K562 (cell line): Measurements from ENCODE around the gene M6PR. TPM values are rescaled to one million over a fixed set of nuclear protein-coding genes. Genes with fewer than 3 reads are reported as not detected.
A peak's percentile ranks its signal among the peaks of the same experiment; 100 is the strongest.

Experiments used
- BDP1 ChIP-seq: IDR thresholded peaks from 3 replicates; pipeline ENCODE4 v1.6.1; 2011; ENCODE audit not compliant: insufficient read length, insufficient read depth
- CBFA2T3 ChIP-seq: fragments of 450-650 bp; IDR thresholded peaks from 2 replicates; pipeline ENCODE4 v1.6.1; 2017
- DMBX1 ChIP-seq: fragments of 250-450 bp; sonication (Bioruptor Pico); IDR thresholded peaks from 2 replicates; pipeline ENCODE4 v1.8.0; 2022; ENCODE audit warnings: inconsistent platforms, mild to moderate bottlenecking, moderate library complexity, borderline replicate concordance
- FOXA1 ChIP-seq: fragments of 450-650 bp; IDR thresholded peaks from 2 replicates; pipeline ENCODE4 v1.6.1; 2016; ENCODE audit warnings: mild to moderate bottlenecking, borderline replicate concordance
- MIER1 ChIP-seq: fragments of 450-650 bp; IDR thresholded peaks from 2 replicates; pipeline ENCODE4 v1.6.1; 2016; ENCODE audit warnings: antibody characterized with exemption, mild to moderate bottlenecking, low read depth
- PHF8 ChIP-seq: fragments of 200-600 bp; sonication (generic); IDR thresholded peaks from 2 replicates; pipeline ENCODE4 v1.6.1; 2012; ENCODE audit warnings: mixed run types, mild to moderate bottlenecking, inconsistent platforms, low read length, moderate library complexity, borderline replicate concordance
- RNF2 ChIP-seq: sonication (generic); IDR thresholded peaks from 2 replicates; pipeline ENCODE4 v1.6.1; 2016
- TAF15 ChIP-seq: fragments of 200-400 bp; formaldehyde crosslinking; IDR thresholded peaks from 2 replicates; pipeline ENCODE4 v1.6.1; 2017; ENCODE audit warnings: mild to moderate bottlenecking, low read depth, low read length, moderate library complexity
- TAF9B ChIP-seq: fragments of 450-650 bp; IDR thresholded peaks from 2 replicates; pipeline ENCODE4 v1.6.1; 2018; ENCODE audit warnings: mild to moderate bottlenecking; ENCODE audit not compliant: partially characterized antibody
- polyA plus RNA-seq, 8 experiments: library from polyadenylated mRNA; depleted of rRNA in 4 of 8; stranded (reverse) in 5 of 8; unstranded in 3 of 8; fragments of >200 nt; fragmentation: Nextera tagmentation in 2 of 8; fragmentation: Illumina TruSeq in 1 of 8; extraction: Ambion mirVana in 2 of 8; extraction: Trizol in 1 of 8; gene quantifications; 2 replicates each; pipeline versions ENCODE4 v1.2.1 to v1.2.3, GENCODE V29; 2011 to 2014; ENCODE audit warnings: inconsistent platforms in 1 of 8, missing spikeins in 1 of 8
- total RNA-seq, 7 experiments: library from RNA; depleted of rRNA in 6 of 7; stranded (reverse); fragments of >200 nt in 6 of 7; fragmentation: Illumina TruSeq in 2 of 7; extraction: Trizol in 2 of 7; gene quantifications; 2 replicates each; pipeline versions ENCODE4 v1.2.1 to v1.2.3, GENCODE V29; 2011 to 2021; ENCODE audit warnings: low replicate concordance in 1 of 7
- TF ChIP-seq, protein P1 (sequence below), 2 experiments: IDR thresholded peaks in 1 of 2; conservative IDR thresholded peaks in 1 of 2; 2 replicates each; pipeline ENCODE4 v1.6.1; 2016; ENCODE audit warnings: low read depth in 2 of 2, mild to moderate bottlenecking in 1 of 2, missing compliant biosample characterization in 1 of 2, missing genetic modification characterization in 1 of 2, moderate library complexity in 1 of 2
- TF ChIP-seq, protein P2 (sequence below), 2 experiments: fragments of 450-650 bp in 1 of 2; sonication (generic) in 1 of 2; formaldehyde crosslinking in 1 of 2; IDR thresholded peaks in 1 of 2; conservative IDR thresholded peaks in 1 of 2; 2 replicates each; pipeline versions ENCODE4 v1.6.1 to v1.8.1; 2016 to 2023; ENCODE audit warnings: mild to moderate bottlenecking in 2 of 2, moderate library complexity in 2 of 2, inconsistent platforms in 1 of 2, missing genetic modification reagents in 1 of 2

Gene M6PR
- total and polyA plus RNA-seq, 9 of the 15 experiments (the other 6 are each of a cell fraction or from before 2014, with no cell fraction given), result 78.6 to 159 (median 112) TPM

DNA sequence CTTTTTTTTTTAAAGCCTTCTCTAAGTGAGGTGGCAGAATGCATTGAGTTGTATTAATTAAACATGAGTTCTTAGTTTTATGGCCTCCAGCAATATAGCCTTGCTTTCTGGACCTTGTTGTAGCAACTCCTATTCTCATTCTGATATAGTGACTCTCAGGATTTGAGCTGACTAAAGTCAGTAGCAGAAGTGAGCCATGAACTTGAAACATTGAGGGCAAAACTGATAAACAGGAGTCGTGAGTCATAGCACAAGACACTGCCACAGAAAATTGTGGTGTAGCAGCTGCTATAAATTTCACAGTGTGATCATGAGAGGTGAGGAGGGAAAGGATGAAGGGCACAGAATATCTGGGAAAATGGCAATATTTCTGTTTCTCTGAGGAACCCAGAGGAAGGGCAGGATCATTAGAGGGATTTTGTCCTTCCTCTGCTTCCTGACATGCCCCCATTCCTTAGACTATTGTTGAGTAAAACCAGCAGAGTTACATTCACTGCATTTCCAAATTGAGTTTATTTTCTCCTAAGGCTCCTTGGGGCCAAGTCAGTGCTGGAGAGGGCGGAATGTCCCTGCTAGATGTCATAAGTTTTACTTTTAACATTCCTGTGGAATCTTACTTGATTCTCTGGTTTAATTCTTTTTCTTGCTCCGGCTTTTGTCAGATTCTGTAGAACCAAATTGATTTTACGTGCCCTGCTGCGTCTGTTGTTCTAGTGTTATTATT, 47.4 kb upstream of the M6PR start (continued):
- TF ChIP-seq, protein P1, sequence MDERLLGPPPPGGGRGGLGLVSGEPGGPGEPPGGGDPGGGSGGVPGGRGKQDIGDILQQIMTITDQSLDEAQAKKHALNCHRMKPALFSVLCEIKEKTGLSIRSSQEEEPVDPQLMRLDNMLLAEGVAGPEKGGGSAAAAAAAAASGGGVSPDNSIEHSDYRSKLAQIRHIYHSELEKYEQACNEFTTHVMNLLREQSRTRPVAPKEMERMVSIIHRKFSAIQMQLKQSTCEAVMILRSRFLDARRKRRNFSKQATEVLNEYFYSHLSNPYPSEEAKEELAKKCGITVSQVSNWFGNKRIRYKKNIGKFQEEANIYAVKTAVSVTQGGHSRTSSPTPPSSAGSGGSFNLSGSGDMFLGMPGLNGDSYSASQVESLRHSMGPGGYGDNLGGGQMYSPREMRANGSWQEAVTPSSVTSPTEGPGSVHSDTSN (CRISPR knock-in tag; IDR thresholded peaks at IDR 0.05; ENCODE audit: low read depth), result no peak
- TF ChIP-seq, protein P1 (tag; conservative IDR thresholded peaks at IDR 0.05; ENCODE audit: low read depth), result 0 out of 2 replicates have a peak, but pooled peaks have one; percentile 17
- TF ChIP-seq TAF9B, result no peak
- no peak for TF ChIP-seq PHF8
- TF ChIP-seq, protein P2, sequence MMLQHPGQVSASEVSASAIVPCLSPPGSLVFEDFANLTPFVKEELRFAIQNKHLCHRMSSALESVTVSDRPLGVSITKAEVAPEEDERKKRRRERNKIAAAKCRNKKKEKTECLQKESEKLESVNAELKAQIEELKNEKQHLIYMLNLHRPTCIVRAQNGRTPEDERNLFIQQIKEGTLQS (IDR thresholded peaks at IDR 0.05), result peak; percentile 53; the same call in 1 of the 2 replicates
- TF ChIP-seq, protein P2 (CRISPR knock-in tag; conservative IDR thresholded peaks at IDR 0.05), result no peak
- no peak for TF ChIP-seq FOXA1
- no peak for TF ChIP-seq RNF2
- TF ChIP-seq MIER1, result no peak
- peak; percentile 52 for TF ChIP-seq CBFA2T3
- TF ChIP-seq TAF15, result no peak
- TF ChIP-seq BDP1, result no peak
- TF ChIP-seq DMBX1 (CRISPR knock-in tag), result no peak
